Vagina (tissue), 2 donors: ENCODE data around the gene CSRNP3.

Source experiments
- POLR2A ChIP-seq, 2 donors: fragments of 450-650 bp; IDR thresholded peaks; one replicate each; pipeline ENCODE4 v1.6.1; 2017; ENCODE audit warnings: antibody characterized with exemption in 2 of 2, mild to moderate bottlenecking in 2 of 2, moderate library complexity in 2 of 2
- POLR2AphosphoS5 ChIP-seq, 2 donors: sonication (generic); formaldehyde crosslinking; IDR thresholded peaks; one replicate each; pipeline ENCODE4 v1.9.0; 2017; ENCODE audit warnings: antibody characterized with exemption in 2 of 2, mild to moderate bottlenecking in 2 of 2, low read depth in 1 of 2; ENCODE audit not compliant: insufficient read depth in 1 of 2
- TF ChIP-seq, protein P1 (sequence below), 3 experiments: fragments of 450-650 bp in 2 of 3; fragments of 200-600 bp in 1 of 3; sonication (generic) in 1 of 3; IDR thresholded peaks; one replicate each; pipeline ENCODE4 v1.5.1; 2017 to 2019; ENCODE audit warnings: antibody characterized with exemption in 3 of 3, mild to moderate bottlenecking in 2 of 3, moderate library complexity in 2 of 3

DNA sequence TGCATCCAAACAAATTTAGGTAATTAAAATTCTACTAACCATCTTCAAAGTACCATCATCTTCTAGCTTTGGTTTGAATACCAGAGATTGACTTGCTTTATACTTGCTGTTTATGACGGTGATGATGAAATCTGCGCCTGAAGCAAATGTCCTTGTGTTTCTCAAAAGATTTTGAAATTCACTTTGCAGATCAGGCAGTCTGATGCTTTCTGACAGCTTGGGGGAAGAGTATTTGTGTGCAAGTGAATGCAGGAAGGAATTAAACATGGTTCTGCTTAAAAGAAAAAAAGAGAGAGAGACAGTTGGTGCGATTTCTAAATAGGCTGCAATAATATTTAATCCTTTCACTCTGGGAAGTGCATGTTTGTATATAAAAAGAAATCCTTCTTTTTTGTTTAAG lies 29.6 kb downstream of the CSRNP3 start:
- TF ChIP-seq, protein P1, sequence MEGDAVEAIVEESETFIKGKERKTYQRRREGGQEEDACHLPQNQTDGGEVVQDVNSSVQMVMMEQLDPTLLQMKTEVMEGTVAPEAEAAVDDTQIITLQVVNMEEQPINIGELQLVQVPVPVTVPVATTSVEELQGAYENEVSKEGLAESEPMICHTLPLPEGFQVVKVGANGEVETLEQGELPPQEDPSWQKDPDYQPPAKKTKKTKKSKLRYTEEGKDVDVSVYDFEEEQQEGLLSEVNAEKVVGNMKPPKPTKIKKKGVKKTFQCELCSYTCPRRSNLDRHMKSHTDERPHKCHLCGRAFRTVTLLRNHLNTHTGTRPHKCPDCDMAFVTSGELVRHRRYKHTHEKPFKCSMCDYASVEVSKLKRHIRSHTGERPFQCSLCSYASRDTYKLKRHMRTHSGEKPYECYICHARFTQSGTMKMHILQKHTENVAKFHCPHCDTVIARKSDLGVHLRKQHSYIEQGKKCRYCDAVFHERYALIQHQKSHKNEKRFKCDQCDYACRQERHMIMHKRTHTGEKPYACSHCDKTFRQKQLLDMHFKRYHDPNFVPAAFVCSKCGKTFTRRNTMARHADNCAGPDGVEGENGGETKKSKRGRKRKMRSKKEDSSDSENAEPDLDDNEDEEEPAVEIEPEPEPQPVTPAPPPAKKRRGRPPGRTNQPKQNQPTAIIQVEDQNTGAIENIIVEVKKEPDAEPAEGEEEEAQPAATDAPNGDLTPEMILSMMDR (IDR thresholded peaks at IDR 0.05) = no peak
- TF ChIP-seq POLR2A (IDR thresholded peaks at IDR 0.05) (no peak), POLR2AphosphoS5 (IDR thresholded peaks at IDR 0.05; ENCODE audit: insufficient read depth in 1 of 2, low read depth in 1 of 2) (no peak)
